Hepatocyte (in vitro differentiated cells): ENCODE data around the gene AMBRA1. TPM values are rescaled to one million over a fixed set of nuclear protein-coding genes. Genes with fewer than 3 reads are reported as not detected.

Source experiments
- DNase-seq: peaks from one replicate; pipeline ENCODE4 v3.0.0-alpha.2; 2016; ENCODE audit warnings: low spot score
- H2AFZ ChIP-seq: fragments of 200-600 bp; sonication (generic); 2 replicates; pipeline ENCODE4 v1.6.0; 2016; ENCODE audit warnings: antibody characterized with exemption, mild to moderate bottlenecking
- H3K27ac ChIP-seq: fragments of 200-600 bp; sonication (generic); 2 replicates; pipeline ENCODE4 v1.5.1; 2016; ENCODE audit warnings: mild to moderate bottlenecking
- H3K27me3 ChIP-seq: fragments of 200-600 bp; sonication (generic); 2 replicates; pipeline ENCODE4 v1.6.1; 2016
- H3K36me3 ChIP-seq: fragments of 200-600 bp; sonication (generic); replicated peaks from 2 replicates; pipeline ENCODE4 v1.5.1; 2016; ENCODE audit warnings: low read depth; ENCODE audit not compliant: insufficient read depth
- H3K4me1 ChIP-seq: fragments of 200-600 bp; sonication (generic); 2 replicates; pipeline ENCODE4 v1.5.1; 2016; ENCODE audit warnings: mild to moderate bottlenecking, moderate library complexity; ENCODE audit not compliant: insufficient read depth
- H3K4me2 ChIP-seq: fragments of 200-600 bp; sonication (generic); 2 replicates; pipeline ENCODE4 v1.6.0; 2016
- H3K4me3 ChIP-seq: fragments of 200-600 bp; sonication (generic); 2 replicates; pipeline ENCODE4 v1.5.1; 2016; ENCODE audit warnings: mild to moderate bottlenecking
- H3K79me2 ChIP-seq: fragments of 200-600 bp; sonication (generic); 2 replicates; pipeline ENCODE4 v1.6.0; 2017; ENCODE audit warnings: mild to moderate bottlenecking
- H3K9me2 ChIP-seq: fragments of 200-600 bp; sonication (generic); replicated peaks from 2 replicates; pipeline ENCODE4 v1.6.0; 2017; ENCODE audit warnings: mild to moderate bottlenecking; ENCODE audit not compliant: insufficient read depth
- H3K9me3 ChIP-seq: fragments of 200-600 bp; sonication (generic); 2 replicates; pipeline ENCODE4 v1.5.1; 2016; ENCODE audit warnings: low read depth, mild to moderate bottlenecking
- H4K20me1 ChIP-seq: fragments of 200-600 bp; sonication (generic); 2 replicates; pipeline ENCODE4 v1.6.0; 2016; ENCODE audit warnings: mild to moderate bottlenecking; ENCODE audit not compliant: insufficient read depth, poor library complexity, severe bottlenecking
- CTCF ChIP-seq: fragments of 200-600 bp; sonication (generic); IDR thresholded peaks from 2 replicates; pipeline ENCODE4 v1.5.1; 2016; ENCODE audit warnings: antibody characterized with exemption, mild to moderate bottlenecking; ENCODE audit not compliant: poor library complexity
- EZH2 ChIP-seq: fragments of 200-600 bp; sonication (generic); IDR thresholded peaks from 2 replicates; pipeline ENCODE4 v1.6.1; 2016; ENCODE audit warnings: antibody characterized with exemption, mild to moderate bottlenecking, borderline replicate concordance
- EZH2phosphoT487 ChIP-seq: fragments of 200-600 bp; sonication (generic); IDR thresholded peaks from one replicate; pipeline ENCODE4 v1.6.1; 2018; ENCODE audit warnings: antibody characterized with exemption, mild to moderate bottlenecking, low read depth, moderate library complexity; ENCODE audit not compliant: unreplicated experiment, severe bottlenecking
- WGBS: methylation state at CpG from one replicate; pipeline ENCODE4 v1.1.6; 2016; ENCODE audit warnings: low lambda C conversion rate; ENCODE audit errors: missing lambda C conversion rate; 5-methylcytosine and 5-hydroxymethylcytosine counted together
- polyA plus RNA-seq: library from polyadenylated mRNA; unstranded; fragments of >200 nt; fragmentation: Nextera tagmentation; extraction: Ambion mirVana; gene quantifications from 2 replicates; pipeline ENCODE4 v1.2.1, GENCODE V29; 2016
- total RNA-seq: library from RNA; depleted of rRNA; stranded (reverse); fragments of >200 nt; gene quantifications from 2 replicates; pipeline ENCODE4 v1.2.3, GENCODE V29; 2014

The AMBRA1 gene
- total and polyA plus RNA-seq, 2 experiments from 2014 or later: 7.2 to 31.2 TPM

GRCh38 chr11:46382646-46383403, 211.0 kb downstream of the AMBRA1 start:
- H2AFZ ChIP-seq: no peak overlapping the region
- H3K4me2 ChIP-seq: peak overlapping the region; percentile 96
- TF ChIP-seq CTCF (peak; percentile 56), EZH2 (no peak)
- H3K9me3 ChIP-seq: no peaks in the 10 kb centered on the region
- no peak overlapping the region for H3K27ac ChIP-seq
- 39% methylated on average over 15 of the region's 18 CpGs for WGBS
- peaks cover 14% of the 10 kb centered on the region for H3K79me2 ChIP-seq
- peaks cover 8% of the 10 kb centered on the region for H4K20me1 ChIP-seq
- peaks cover 12% of the 10 kb centered on the region for H3K27me3 ChIP-seq
- H3K4me3 ChIP-seq: peak overlapping the region; percentile 70
- H3K36me3 ChIP-seq: no peaks in the 10 kb centered on the region
- H3K4me1 ChIP-seq: peaks cover 27% of the 10 kb centered on the region
- DNase-seq: peak; percentile 68
- H3K9me2 ChIP-seq: no peaks in the 10 kb centered on the region

- Histone ChIP-seq H2AFZ (peak overlapping the region; percentile 60), H4K20me1 (peaks cover 8% of the 10 kb centered on the region), H3K4me2 (peak overlapping the region; percentile 96), H3K4me3 (peak overlapping the region; percentile 70), H3K27ac (peak overlapping the region; percentile 99), H3K4me1 (peaks cover 27% of the 10 kb centered on the region), H3K36me3 (no peaks in the 10 kb centered on the region), H3K79me2 (peaks cover 14% of the 10 kb centered on the region), H3K9me3 (no peaks in the 10 kb centered on the region), H3K9me2 (no peaks in the 10 kb centered on the region), H3K27me3 (peaks cover 4% of the 10 kb centered on the region)
- WGBS: 2% methylated on average over 52 of the region's 66 CpGs
- TF ChIP-seq EZH2phosphoT487 (no peak), EZH2 (no peak)
- no peak for DNase-seq
Measured at GRCh38 chr11:46381819-46382645, 211.8 kb downstream of the AMBRA1 start.

- TF ChIP-seq EZH2 (no peak), EZH2phosphoT487 (no peak), CTCF (no peak)
- H3K4me2 ChIP-seq: peak within 1 kb of the TSS; percentile 96
- no peaks in the 10 kb centered on the region for H3K9me2 ChIP-seq
- peak within 1 kb of the TSS; percentile 88 for H2AFZ ChIP-seq
- no peaks in the 10 kb centered on the region for H3K9me3 ChIP-seq
- H3K27ac ChIP-seq: peak within 1 kb of the TSS; percentile 99
- H3K4me1 ChIP-seq: peaks cover 27% of the 10 kb centered on the region
- 1% methylated on average over 39 of the region's 96 CpGs for WGBS
- H3K79me2 ChIP-seq: peaks cover 14% of the 10 kb centered on the region
- H3K36me3 ChIP-seq: no peaks in the 10 kb centered on the region
- peaks cover 8% of the 10 kb centered on the region for H4K20me1 ChIP-seq
- H3K27me3 ChIP-seq: no peaks in the 10 kb centered on the region
- peak; percentile 85 for DNase-seq
- H3K4me3 ChIP-seq: peak within 1 kb of the TSS; percentile 70
Measured at GRCh38 chr11:46381048-46381818, 212.6 kb downstream of the AMBRA1 start, which contains the start of gene MDK. Gene MDK, plus strand, starts transcription at chr11:46381669. Its CDS starts 389 bp downstream, at chr11:46382058.
